ENCODE measurements around the gene SEMA5A. TPM values are rescaled to one million over a fixed set of nuclear protein-coding genes. Genes with fewer than 3 reads are reported as not detected.

Gene SEMA5A
- total RNA-seq, 1 experiment from 2014 or later = 22.3 TPM

DNA sequence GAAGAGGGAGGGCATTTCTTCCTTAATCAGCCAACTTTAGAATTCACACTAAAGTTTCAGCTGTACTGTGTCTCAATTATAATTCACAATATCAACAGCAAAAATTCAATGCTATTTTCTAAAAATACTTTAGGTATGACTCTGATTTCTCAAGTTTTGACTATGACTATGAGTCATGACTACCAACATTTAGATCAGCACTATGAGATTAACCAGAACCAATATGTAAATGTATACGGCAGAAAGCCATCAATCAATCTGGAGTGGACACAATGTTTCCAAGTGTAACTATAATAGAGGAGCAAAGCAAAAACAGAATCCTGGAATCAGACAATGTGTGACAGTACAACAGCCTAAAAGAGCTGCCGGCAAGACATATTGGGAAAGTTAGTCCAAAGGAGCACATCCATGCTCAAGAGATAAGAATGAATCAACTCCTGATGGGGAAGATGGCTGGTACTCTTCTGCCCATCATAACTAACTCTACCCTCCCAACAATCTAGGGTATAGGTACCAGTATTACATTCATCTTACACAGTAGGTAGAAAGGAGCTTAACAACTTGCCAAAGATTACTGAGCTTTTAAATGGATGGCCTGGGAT, 294.4 kb downstream of the SEMA5A start:
- peaks cover 5% of the 10 kb centered on the region; the same call in 1 of the 2 replicates for H3K9me3 ChIP-seq
- no peak for DNase-seq
- H3K36me3 ChIP-seq = no peaks in the 10 kb centered on the region; the same call in 1 of the 2 replicates
- H3K4me3 ChIP-seq = no peak overlapping the region
- H3K27me3 ChIP-seq = no peaks in the 10 kb centered on the region

DNA sequence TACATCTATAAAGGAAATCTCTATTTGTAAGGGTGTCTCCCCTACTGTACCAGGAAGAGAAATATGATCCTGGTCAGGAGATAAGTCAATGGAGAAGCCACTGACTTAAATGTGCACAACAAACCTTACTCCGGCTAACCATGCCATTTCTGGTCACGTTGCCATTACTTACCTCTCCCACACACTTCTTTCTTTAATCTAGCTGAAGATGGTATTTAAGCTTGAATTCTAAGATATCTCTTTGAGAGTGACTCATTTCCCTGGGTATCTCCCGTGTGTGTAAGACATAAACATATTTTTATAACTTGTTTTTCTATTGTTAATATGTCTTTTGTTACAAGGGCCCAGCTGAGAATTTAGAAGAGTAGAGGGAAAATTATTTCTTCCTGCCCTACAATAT, 296.6 kb downstream of the SEMA5A start:
- DNase-seq = no peak
- H3K27me3 ChIP-seq = no peaks in the 10 kb centered on the region

DNA sequence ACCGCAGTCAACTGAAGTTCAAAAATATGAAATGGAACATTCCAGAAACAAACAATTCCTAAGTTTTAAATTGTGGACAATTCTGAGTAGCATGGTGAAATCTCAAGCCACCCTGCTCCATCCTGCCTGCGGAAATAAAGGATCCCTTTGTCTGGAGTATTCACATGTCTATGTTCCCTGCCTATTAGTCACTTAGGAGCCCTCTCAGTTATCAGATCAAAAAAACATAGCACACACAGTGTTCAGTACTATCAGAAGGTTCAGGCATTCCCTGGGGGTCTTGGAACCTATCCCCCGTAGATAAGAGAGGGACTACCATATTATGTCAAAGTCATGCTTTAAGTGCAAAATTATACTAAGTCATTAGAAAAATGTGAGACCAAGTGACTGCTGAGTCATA, 300.8 kb downstream of the SEMA5A start:
- Histone ChIP-seq H3K36me3 (no peaks in the 10 kb centered on the region; the same call in 1 of the 2 replicates), H3K4me3 (no peak overlapping the region), H3K9me3 (no peaks in the 10 kb centered on the region; the same call in 1 of the 2 replicates), H3K27me3 (no peaks in the 10 kb centered on the region)
- DNase-seq = no peak

More for the DNA sequence above, 296.6 kb downstream of the SEMA5A start:
- Histone ChIP-seq H3K36me3 (no peaks in the 10 kb centered on the region; the same call in 1 of the 2 replicates), H3K4me3 (no peak overlapping the region), H3K9me3 (peaks cover 5% of the 10 kb centered on the region; the same call in 1 of the 2 replicates)

GRCh38 chr5:9244417-9244816, 301.5 kb downstream of the SEMA5A start:
- H3K36me3 ChIP-seq = no peaks in the 10 kb centered on the region; the same call in 1 of the 2 replicates
- H3K9me3 ChIP-seq = no peaks in the 10 kb centered on the region
- no peaks in the 10 kb centered on the region for H3K27me3 ChIP-seq
- no peak for DNase-seq
- no peak overlapping the region for H3K4me3 ChIP-seq

- Histone ChIP-seq H3K4me3 (no peak overlapping the region), H3K9me3 (no peaks in the 10 kb centered on the region), H3K27me3 (no peaks in the 10 kb centered on the region), H3K36me3 (no peaks in the 10 kb centered on the region)
- no peak for DNase-seq
Measured at GRCh38 chr5:9241479-9242305, 304.2 kb downstream of the SEMA5A start.

DNA sequence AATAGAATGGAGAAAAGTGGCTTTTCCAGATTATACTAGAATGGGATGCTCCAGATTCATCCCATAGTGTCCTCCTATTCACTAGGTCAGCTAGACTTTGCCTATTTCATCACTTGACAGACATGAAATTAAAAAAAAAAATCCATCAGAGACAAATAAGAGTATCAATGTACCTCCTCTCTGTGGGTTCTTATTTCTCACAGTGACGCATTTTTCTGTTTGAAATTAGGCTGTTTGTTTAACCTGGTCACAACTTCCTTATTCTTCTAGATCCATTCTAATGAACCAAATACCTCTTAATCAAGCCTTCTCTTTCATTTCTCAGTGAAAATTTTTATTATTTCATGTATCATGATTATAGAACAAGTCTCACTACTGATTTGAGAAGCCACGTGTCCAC, 305.4 kb downstream of the SEMA5A start:
- Histone ChIP-seq H3K36me3 (no peaks in the 10 kb centered on the region), H3K4me3 (no peak overlapping the region), H3K27me3 (no peaks in the 10 kb centered on the region), H3K9me3 (no peaks in the 10 kb centered on the region)
- DNase-seq = no peak

- Histone ChIP-seq H3K27me3 (no peaks in the 10 kb centered on the region), H3K36me3 (no peaks in the 10 kb centered on the region), H3K9me3 (no peaks in the 10 kb centered on the region), H3K4me3 (no peak overlapping the region)
- DNase-seq = no peak
Measured at GRCh38 chr5:9239626-9240025, 306.2 kb downstream of the SEMA5A start.

DNA sequence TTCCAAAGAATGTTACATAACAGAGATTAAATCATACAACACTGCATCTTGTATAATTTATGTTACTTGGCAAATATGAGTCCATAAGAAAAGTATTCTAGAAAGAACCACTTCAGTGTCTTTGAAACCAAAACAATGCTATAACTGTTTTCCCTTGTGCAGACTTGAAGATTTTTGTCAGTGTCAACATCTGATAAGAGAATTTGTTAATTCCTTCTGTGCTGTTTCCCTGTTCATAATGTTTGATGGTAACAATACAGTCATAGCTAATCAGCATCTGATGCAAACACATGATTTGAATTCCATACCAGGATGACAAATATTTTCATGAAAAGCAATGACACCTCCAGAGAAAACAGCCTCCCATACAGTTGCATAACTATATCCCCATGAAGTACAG, 306.8 kb downstream of the SEMA5A start:
- H3K9me3 ChIP-seq = no peaks in the 10 kb centered on the region
- no peak for DNase-seq
- no peak overlapping the region for H3K4me3 ChIP-seq
- no peaks in the 10 kb centered on the region for H3K27me3 ChIP-seq
- H3K36me3 ChIP-seq = no peaks in the 10 kb centered on the region

- DNase-seq = no peak
- Histone ChIP-seq H3K27me3 (no peaks in the 10 kb centered on the region), H3K9me3 (no peaks in the 10 kb centered on the region)
Measured at GRCh38 chr5:9233712-9234111, 312.2 kb downstream of the SEMA5A start.

GRCh38 chr5:9233035-9233434, 312.8 kb downstream of the SEMA5A start:
- Histone ChIP-seq H3K4me3 (no peak overlapping the region), H3K9me3 (no peaks in the 10 kb centered on the region), H3K36me3 (peaks cover 3% of the 10 kb centered on the region; the same call in 1 of the 2 replicates), H3K27me3 (no peaks in the 10 kb centered on the region)
- DNase-seq = no peak

More at GRCh38 chr5:9233712-9234111, 312.2 kb downstream of the SEMA5A start:
- H3K36me3 ChIP-seq = 0 out of 2 replicates have a peak, but pooled peaks cover 3% of the 10 kb centered on the region
- H3K4me3 ChIP-seq = no peak overlapping the region

DNA sequence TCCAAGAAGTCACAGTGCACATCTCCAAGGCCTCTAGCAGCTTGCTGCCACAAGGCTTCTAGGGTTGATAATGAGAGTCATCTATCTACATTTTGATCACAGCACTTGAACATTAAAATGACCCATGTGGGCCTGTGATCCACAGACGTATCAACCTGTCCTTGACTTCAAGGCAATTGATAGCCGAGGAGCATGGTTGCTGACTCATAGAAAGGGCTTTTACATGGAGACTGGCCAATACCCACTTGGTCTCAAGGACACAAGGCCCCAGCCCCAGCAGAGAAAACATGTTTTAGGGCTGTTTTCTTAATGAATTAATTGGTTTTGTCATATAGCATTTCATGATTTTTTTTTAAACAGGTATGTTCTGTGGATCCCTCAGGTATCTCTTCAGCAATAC, 314.0 kb downstream of the SEMA5A start:
- Histone ChIP-seq H3K27me3 (no peaks in the 10 kb centered on the region), H3K36me3 (peaks cover 3% of the 10 kb centered on the region; the same call in 1 of the 2 replicates), H3K9me3 (no peaks in the 10 kb centered on the region), H3K4me3 (no peak overlapping the region)
- no peak for DNase-seq

DNA sequence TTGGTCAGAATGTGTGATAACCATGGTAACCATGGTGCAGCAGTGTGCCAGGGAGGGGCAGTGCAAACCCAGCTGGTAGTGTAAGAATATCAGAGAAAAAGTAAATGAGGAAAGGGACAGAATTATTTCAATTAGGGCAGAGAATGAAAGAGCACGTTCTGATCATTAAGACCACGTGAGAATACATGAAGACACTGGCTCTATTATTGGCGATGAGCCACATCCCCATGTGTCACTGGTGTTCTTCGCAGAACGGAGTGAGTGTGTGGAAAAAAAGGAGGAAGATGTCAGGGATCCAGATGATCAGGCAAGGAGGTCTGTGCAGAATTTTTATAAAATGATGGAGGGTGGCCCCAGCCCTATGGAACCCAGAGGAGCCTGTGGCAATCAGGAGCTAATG, 315.5 kb downstream of the SEMA5A start:
- H3K27me3 ChIP-seq = no peaks in the 10 kb centered on the region
- no peak for DNase-seq
- H3K9me3 ChIP-seq = no peaks in the 10 kb centered on the region
- no peak overlapping the region for H3K4me3 ChIP-seq
- peaks cover 7% of the 10 kb centered on the region; the same call in 1 of the 2 replicates for H3K36me3 ChIP-seq

- Histone ChIP-seq H3K27me3 (no peaks in the 10 kb centered on the region), H3K4me3 (no peak overlapping the region), H3K9me3 (no peaks in the 10 kb centered on the region), H3K36me3 (peaks cover 14% of the 10 kb centered on the region)
- DNase-seq = no peak
Measured at GRCh38 chr5:9226016-9226536, 319.8 kb downstream of the SEMA5A start.

DNA sequence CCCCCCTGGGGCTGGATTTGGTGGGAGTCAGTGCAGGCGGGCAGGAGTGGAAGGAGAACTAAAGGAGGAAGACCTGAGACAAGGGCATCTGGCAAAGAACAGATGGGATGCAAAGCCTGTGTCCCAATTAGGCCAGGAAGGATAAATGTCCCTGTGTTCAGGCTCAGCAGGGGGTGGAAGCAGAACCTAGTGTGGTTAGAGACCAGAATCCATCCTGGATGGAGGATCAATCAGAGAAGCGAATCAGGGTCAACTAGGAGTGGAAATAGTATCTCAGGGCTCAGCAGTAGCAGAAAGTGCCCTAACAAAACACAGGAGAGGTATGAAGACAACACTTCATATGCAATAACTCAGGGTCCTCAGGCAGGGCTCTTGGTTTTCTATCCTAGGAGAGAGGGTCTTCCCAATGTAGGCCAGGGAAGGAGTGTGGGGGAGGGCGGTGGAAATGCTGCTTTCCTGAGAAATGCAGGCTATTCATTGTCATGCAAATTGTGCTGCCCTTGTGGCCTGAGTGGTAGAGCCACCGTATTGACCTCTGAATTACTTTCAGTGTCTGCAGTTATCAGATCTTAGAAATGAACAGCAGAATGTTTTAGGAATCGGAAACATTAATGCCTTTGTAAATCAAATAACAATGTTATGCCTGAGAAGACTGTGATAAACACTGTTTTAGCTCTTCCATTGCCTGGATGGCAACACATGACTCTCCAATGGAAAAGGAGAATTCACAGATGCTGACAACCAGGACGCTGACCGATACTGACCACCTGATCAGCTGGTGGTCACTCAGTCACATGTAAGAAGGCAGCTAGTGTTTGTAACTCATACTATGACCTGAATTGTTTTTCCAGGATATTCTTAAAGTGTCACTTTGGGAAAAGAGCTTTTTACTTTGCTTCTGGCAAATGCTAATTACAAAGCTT, 323.6 kb downstream of the SEMA5A start:
- Histone ChIP-seq H3K9me3 (no peaks in the 10 kb centered on the region), H3K27me3 (no peaks in the 10 kb centered on the region), H3K36me3 (peaks cover 15% of the 10 kb centered on the region), H3K4me3 (no peak overlapping the region)
- no peak for DNase-seq

- H3K27me3 ChIP-seq = no peaks in the 10 kb centered on the region
- no peak overlapping the region for H3K4me3 ChIP-seq
- H3K9me3 ChIP-seq = peaks cover 6% of the 10 kb centered on the region; the same call in 1 of the 2 replicates
- H3K36me3 ChIP-seq = peaks cover 15% of the 10 kb centered on the region
- no peak for DNase-seq
Measured at GRCh38 chr5:9218358-9218757, 327.5 kb downstream of the SEMA5A start.

DNA sequence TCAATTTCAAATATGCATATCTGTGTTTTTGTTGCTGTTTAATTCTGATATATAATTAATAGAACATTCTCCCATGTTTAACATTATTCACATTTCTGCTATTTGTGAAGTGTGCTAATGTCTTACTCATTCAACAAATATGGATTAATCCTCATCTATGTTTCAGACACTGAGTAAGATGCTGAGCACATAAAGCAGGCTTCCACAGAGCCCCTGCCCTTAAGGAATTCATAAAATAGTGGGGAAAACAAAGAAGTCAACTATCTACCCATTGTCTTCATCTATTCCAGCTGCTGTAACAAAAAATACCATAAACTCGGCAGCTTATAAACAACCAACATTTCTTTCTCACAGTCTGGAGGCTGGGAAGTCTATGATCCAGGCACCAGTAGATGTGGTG, 333.3 kb downstream of the SEMA5A start:
- no peak for DNase-seq
- Histone ChIP-seq H3K9me3 (peaks cover 6% of the 10 kb centered on the region; the same call in 1 of the 2 replicates), H3K36me3 (peaks cover 13% of the 10 kb centered on the region), H3K4me3 (no peak overlapping the region), H3K27me3 (no peaks in the 10 kb centered on the region)
